Tibial nerve (tissue), 4 donors: ENCODE results near the gene PTGIR.

Experiments
- EP300 ChIP-seq, 2 donors: sonication (generic); formaldehyde crosslinking; IDR thresholded peaks; one replicate each; pipeline ENCODE4 v1.6.1; 2017; ENCODE audit warnings: antibody characterized with exemption in 2 of 2, mild to moderate bottlenecking in 1 of 2
- POLR2A ChIP-seq, 2 donors: fragments of 450-650 bp; IDR thresholded peaks; one replicate each; pipeline ENCODE4 v1.6.1; 2017; ENCODE audit warnings: antibody characterized with exemption in 2 of 2, mild to moderate bottlenecking in 2 of 2, moderate library complexity in 2 of 2
- TF ChIP-seq, protein P1 (sequence below), 5 experiments: fragments of 200-600 bp in 3 of 5; fragments of 450-650 bp in 2 of 5; sonication (generic) in 3 of 5; IDR thresholded peaks; one replicate each; pipeline ENCODE4 v1.5.1; 2016 to 2019; ENCODE audit warnings: antibody characterized with exemption in 5 of 5, mild to moderate bottlenecking in 3 of 5, moderate library complexity in 2 of 5

DNA sequence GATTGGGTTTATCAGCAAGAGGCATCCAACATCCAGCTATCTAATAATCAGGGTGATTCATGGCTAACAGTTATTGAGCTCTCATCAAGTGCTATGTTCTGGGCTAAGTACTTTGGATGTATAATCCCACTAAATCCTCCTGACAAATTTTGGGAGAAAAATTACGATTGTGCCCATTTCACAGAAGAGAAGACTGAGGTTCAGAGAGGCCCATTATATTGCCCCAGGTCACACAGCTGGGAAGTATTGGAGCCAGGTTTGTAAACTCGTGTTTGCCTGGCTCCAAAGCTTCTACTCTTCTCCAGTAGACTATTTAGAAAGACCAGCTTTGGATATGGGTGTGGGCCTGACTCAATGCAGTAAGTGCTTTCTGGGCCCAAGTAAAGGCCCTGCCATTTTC lies 44.6 kb downstream of the PTGIR start:
- TF ChIP-seq POLR2A (IDR thresholded peaks at IDR 0.05) (no peak), EP300 (IDR thresholded peaks at IDR 0.05) (no peak)
- TF ChIP-seq, protein P1, sequence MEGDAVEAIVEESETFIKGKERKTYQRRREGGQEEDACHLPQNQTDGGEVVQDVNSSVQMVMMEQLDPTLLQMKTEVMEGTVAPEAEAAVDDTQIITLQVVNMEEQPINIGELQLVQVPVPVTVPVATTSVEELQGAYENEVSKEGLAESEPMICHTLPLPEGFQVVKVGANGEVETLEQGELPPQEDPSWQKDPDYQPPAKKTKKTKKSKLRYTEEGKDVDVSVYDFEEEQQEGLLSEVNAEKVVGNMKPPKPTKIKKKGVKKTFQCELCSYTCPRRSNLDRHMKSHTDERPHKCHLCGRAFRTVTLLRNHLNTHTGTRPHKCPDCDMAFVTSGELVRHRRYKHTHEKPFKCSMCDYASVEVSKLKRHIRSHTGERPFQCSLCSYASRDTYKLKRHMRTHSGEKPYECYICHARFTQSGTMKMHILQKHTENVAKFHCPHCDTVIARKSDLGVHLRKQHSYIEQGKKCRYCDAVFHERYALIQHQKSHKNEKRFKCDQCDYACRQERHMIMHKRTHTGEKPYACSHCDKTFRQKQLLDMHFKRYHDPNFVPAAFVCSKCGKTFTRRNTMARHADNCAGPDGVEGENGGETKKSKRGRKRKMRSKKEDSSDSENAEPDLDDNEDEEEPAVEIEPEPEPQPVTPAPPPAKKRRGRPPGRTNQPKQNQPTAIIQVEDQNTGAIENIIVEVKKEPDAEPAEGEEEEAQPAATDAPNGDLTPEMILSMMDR (IDR thresholded peaks at IDR 0.05) = no peak
